ENCODE results near the gene TMEM52. TPM values are rescaled to one million over a fixed set of nuclear protein-coding genes. Genes with fewer than 3 reads are reported as not detected.

Gene TMEM52
- total and polyA plus RNA-seq, 2 experiments from 2014 or later = 4.2 to 7.1 TPM

DNA sequence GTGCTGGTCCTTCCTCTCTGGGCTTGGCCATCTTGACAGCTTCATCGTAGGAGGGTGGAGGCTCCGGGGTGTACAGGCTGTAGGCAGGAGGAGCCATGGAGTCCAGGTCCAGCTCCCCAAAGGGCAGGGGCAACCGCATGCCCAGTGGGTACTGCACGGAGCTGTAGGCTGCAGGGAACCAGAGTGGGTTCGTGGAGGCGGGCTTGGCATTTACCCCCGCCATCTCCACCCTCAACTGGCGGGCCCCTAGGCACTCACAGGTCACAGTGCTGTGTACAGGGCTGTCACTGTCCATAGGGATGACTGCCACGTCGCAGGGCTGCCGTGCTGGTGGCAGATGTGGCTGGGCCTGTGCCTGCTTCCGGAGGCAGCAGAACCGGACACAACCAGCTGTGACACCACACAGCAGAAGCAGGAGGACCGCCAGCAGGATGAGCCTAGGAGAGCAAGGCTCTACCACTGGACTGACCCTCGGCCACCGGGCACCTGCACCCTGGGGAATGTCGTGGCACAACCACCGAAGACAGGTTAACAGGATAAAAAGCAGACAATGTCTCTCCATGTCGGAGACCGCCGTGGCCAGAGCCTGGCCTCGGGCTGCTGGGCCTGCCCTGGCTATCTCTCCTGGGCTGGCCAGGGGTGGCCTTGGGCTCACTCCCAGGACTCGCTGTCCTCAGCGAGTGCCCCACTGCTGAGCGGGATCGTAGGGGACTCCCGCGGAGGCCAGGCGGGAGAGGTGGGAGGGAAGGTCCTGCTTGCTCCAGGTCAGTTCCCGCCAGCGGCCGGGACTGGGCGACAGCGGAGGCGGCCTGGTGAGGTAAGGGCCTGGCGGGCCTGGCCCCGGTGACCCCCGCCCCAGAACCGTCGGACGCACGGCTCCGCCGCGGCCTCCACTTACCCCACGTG, 831 bp downstream of the TMEM52 start:
- Histone ChIP-seq H3K36me3 (no peaks in the 10 kb centered on the region), H3K27me3 (no peaks in the 10 kb centered on the region), H3K9me3 (ENCODE audit: low read depth) (no peaks in the 10 kb centered on the region), H3K27ac (no peak overlapping the region), H3K4me3 (peak overlapping the region; percentile 36), H3K4me1 (ENCODE audit: low read depth) (peaks cover 12% of the 10 kb centered on the region)
- no peak for DNase-seq (ENCODE audit: low read depth in 1 of 2, low spot score in 1 of 2)
- TF ChIP-seq, protein P1, sequence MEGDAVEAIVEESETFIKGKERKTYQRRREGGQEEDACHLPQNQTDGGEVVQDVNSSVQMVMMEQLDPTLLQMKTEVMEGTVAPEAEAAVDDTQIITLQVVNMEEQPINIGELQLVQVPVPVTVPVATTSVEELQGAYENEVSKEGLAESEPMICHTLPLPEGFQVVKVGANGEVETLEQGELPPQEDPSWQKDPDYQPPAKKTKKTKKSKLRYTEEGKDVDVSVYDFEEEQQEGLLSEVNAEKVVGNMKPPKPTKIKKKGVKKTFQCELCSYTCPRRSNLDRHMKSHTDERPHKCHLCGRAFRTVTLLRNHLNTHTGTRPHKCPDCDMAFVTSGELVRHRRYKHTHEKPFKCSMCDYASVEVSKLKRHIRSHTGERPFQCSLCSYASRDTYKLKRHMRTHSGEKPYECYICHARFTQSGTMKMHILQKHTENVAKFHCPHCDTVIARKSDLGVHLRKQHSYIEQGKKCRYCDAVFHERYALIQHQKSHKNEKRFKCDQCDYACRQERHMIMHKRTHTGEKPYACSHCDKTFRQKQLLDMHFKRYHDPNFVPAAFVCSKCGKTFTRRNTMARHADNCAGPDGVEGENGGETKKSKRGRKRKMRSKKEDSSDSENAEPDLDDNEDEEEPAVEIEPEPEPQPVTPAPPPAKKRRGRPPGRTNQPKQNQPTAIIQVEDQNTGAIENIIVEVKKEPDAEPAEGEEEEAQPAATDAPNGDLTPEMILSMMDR (IDR thresholded peaks at IDR 0.05; ENCODE audit: low read depth, low read length) = no peak

- H3K27me3 ChIP-seq = no peaks in the 10 kb centered on the region
- H3K4me3 ChIP-seq = no peak overlapping the region
- no peak for DNase-seq (ENCODE audit: low read depth in 1 of 2, low spot score in 1 of 2)
- TF ChIP-seq, protein P1 (IDR thresholded peaks at IDR 0.05; ENCODE audit: low read depth, low read length) = no peak
- H3K4me1 ChIP-seq (ENCODE audit: low read depth) = peaks cover 10% of the 10 kb centered on the region
- H3K9me3 ChIP-seq (ENCODE audit: low read depth) = no peaks in the 10 kb centered on the region
- H3K36me3 ChIP-seq = no peaks in the 10 kb centered on the region
- no peak overlapping the region for H3K27ac ChIP-seq
These were observed 1.6 kb downstream of the TMEM52 start for GRCh38 chr1:1917304-1917976.

DNA sequence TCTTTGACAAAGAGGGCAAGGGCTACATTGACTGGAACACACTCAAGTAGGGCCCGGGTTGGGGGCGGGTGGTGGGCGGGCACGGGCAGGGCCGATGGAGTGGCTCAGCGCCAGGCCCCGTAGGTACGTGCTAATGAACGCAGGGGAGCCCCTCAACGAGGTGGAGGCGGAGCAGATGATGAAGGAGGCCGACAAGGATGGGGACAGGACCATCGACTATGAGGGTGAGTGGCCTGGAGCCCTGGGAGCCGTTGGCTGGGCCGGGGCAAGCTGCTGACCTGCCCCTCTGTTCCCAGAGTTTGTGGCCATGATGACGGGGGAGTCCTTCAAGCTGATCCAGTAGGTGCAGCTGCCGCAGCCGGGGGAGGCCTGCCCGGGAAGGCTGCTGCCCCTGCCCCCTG, 2.2 kb downstream of the TMEM52 start:
- DNase-seq (ENCODE audit: low read depth in 1 of 2, low spot score in 1 of 2) = no peak
- no peaks in the 10 kb centered on the region for H3K9me3 ChIP-seq (ENCODE audit: low read depth)
- no peak overlapping the region for H3K4me3 ChIP-seq
- TF ChIP-seq, protein P1 (IDR thresholded peaks at IDR 0.05; ENCODE audit: low read depth, low read length) = no peak
- H3K36me3 ChIP-seq = no peaks in the 10 kb centered on the region
- no peak overlapping the region for H3K27ac ChIP-seq
- no peaks in the 10 kb centered on the region for H3K27me3 ChIP-seq
- peaks cover 10% of the 10 kb centered on the region for H3K4me1 ChIP-seq (ENCODE audit: low read depth)

GRCh38 chr1:1915911-1916840, 2.9 kb downstream of the TMEM52 start:
- Histone ChIP-seq H3K36me3 (no peaks in the 10 kb centered on the region), H3K27ac (no peak overlapping the region), H3K9me3 (ENCODE audit: low read depth) (no peaks in the 10 kb centered on the region), H3K4me3 (no peak overlapping the region), H3K27me3 (no peaks in the 10 kb centered on the region), H3K4me1 (ENCODE audit: low read depth) (peaks cover 10% of the 10 kb centered on the region)
- no peak for DNase-seq (ENCODE audit: low read depth in 1 of 2, low spot score in 1 of 2)
- TF ChIP-seq, protein P1 (IDR thresholded peaks at IDR 0.05; ENCODE audit: low read depth, low read length) = no peak

All from cardiac muscle cell (in vitro differentiated cells and primary cell).